ENCODE measurements around the gene DDX56.

- TF ChIP-seq CTCF (IDR thresholded peaks at IDR 0.05) (no peak), SIN3A (IDR thresholded peaks at IDR 0.05; ENCODE audit: borderline replicate concordance, insufficient read depth, low read depth, low read length) (no peak), POLR2AphosphoS5 (IDR thresholded peaks at IDR 0.05; ENCODE audit: low read depth, low read length) (no peak)
These were observed 31.2 kb upstream of the DDX56 start for GRCh38 chr7:44604941-44605340.
